Fibroblast of villous mesenchyme (primary cell): ENCODE measurements around the gene SLC22A23. TPM values are rescaled to one million over a fixed set of nuclear protein-coding genes. Genes with fewer than 3 reads are reported as not detected.

Source experiments
- DNase-seq: peaks from one replicate; pipeline ENCODE4 v3.0.0-alpha.2; 2010; ENCODE audit warnings: low read depth
- H3K4me3 ChIP-seq: 2 replicates; pipeline ENCODE4 v1.5.1; 2011; ENCODE audit warnings: low read depth, mild to moderate bottlenecking, low read length
- CTCF ChIP-seq: IDR thresholded peaks from 2 replicates; pipeline ENCODE4 v1.5.1; 2012; ENCODE audit warnings: low read depth, mild to moderate bottlenecking, low read length; ENCODE audit not compliant: insufficient read depth
- total RNA-seq: library from RNA; depleted of rRNA; stranded (reverse); fragments of >200 nt; gene quantifications from 2 replicates; pipeline ENCODE4 v1.2.3, GENCODE V29; 2012

Gene SLC22A23
- total RNA-seq, 1 donor: 2.2 TPM

- no peak for TF ChIP-seq CTCF
- no peak for DNase-seq
These were observed 119.9 kb downstream of the SLC22A23 start for GRCh38 chr6:3336859-3337515.

GRCh38 chr6:3336066-3336786 is 120.6 kb downstream of the SLC22A23 start:
- TF ChIP-seq CTCF: no peak
- no peak overlapping the region for H3K4me3 ChIP-seq
- no peak for DNase-seq

More at GRCh38 chr6:3336859-3337515, 119.9 kb downstream of the SLC22A23 start:
- H3K4me3 ChIP-seq: no peak overlapping the region

GRCh38 chr6:3335169-3335568 is 121.7 kb downstream of the SLC22A23 start:
- no peak for DNase-seq
- no peak for TF ChIP-seq CTCF
- H3K4me3 ChIP-seq: no peak overlapping the region

- TF ChIP-seq CTCF: no peak
- H3K4me3 ChIP-seq: no peak overlapping the region
- no peak for DNase-seq
These were observed 122.3 kb downstream of the SLC22A23 start for GRCh38 chr6:3334555-3334954.

- no peak for TF ChIP-seq CTCF
- no peak for DNase-seq
- no peak overlapping the region for H3K4me3 ChIP-seq
These were observed 123.6 kb downstream of the SLC22A23 start for GRCh38 chr6:3333263-3333662.

- TF ChIP-seq CTCF: no peak
- no peak overlapping the region for H3K4me3 ChIP-seq
These were observed 124.9 kb downstream of the SLC22A23 start for GRCh38 chr6:3331971-3332370.

More at GRCh38 chr6:3331971-3332370, 124.9 kb downstream of the SLC22A23 start:
- DNase-seq: no peak
